Ishikawa (cell line): ENCODE data around the gene CCR4.

ENCODE experiments used
- CEBPB ChIP-seq: IDR thresholded peaks from 2 replicates; pipeline ENCODE4 v1.6.1; 2012
- EP300 ChIP-seq: IDR thresholded peaks from 2 replicates; pipeline ENCODE4 v1.6.1; 2012; ENCODE audit warnings: borderline replicate concordance
- NFIC ChIP-seq: IDR thresholded peaks from 2 replicates; pipeline ENCODE4 v1.6.1; 2012
- REST ChIP-seq: IDR thresholded peaks from 2 replicates; pipeline ENCODE4 v1.6.1; 2012; ENCODE audit warnings: low read depth, mild to moderate bottlenecking
- TAF1 ChIP-seq: IDR thresholded peaks from 2 replicates; pipeline ENCODE4 v1.6.1; 2012; ENCODE audit warnings: low read depth, mild to moderate bottlenecking
- ZBTB7A ChIP-seq: IDR thresholded peaks from 2 replicates; pipeline ENCODE4 v1.6.1; 2012; ENCODE audit warnings: low read depth

GRCh38 chr3:32946973-32947788 lies 4.3 kb upstream of the CCR4 start:
- TF ChIP-seq TAF1 (no peak), CEBPB (no peak), REST (no peak), EP300 (no peak), NFIC (no peak), ZBTB7A (no peak)
